Astrocyte of the cerebellum (primary cell): ENCODE results near the gene NTM.
A peak's percentile ranks its signal among the peaks of the same experiment; 100 is the strongest.

Source experiments
- DNase-seq: peaks from one replicate; pipeline ENCODE4 v3.0.0-alpha.2; 2011; ENCODE audit warnings: low read depth
- H3K4me3 ChIP-seq: 2 replicates; pipeline ENCODE4 v1.5.1; 2011; ENCODE audit warnings: mild to moderate bottlenecking, low read depth, low read length, moderate library complexity
- CTCF ChIP-seq: IDR thresholded peaks from 2 replicates; pipeline ENCODE4 v1.5.1; 2012; ENCODE audit warnings: low read length, low read depth, moderate library complexity, mild to moderate bottlenecking; ENCODE audit errors: missing control alignments
- in situ Hi-C: cut with HindIII; loops from 2 replicates; pipeline ENCODE4 v1.10.0; 2017; ENCODE audit warnings: low sequenced_read_pairs

NTM gene

GRCh38 chr11:132336781-132337535, 966.5 kb downstream of the NTM start:
- DNase-seq = no peak
- H3K4me3 ChIP-seq = no peak overlapping the region
- no peak for TF ChIP-seq CTCF
- in situ Hi-C loops = no loop called here

- DNase-seq = no peak
- in situ Hi-C loops = no loop called here
- no peak overlapping the region for H3K4me3 ChIP-seq
- TF ChIP-seq CTCF = no peak
These were observed 967.5 kb downstream of the NTM start for GRCh38 chr11:132337819-132338416.

GRCh38 chr11:132342408-132342807, 972.0 kb downstream of the NTM start:
- no peak for DNase-seq
- TF ChIP-seq CTCF = no peak
- in situ Hi-C loops = no loop called here
- H3K4me3 ChIP-seq = no peak overlapping the region

- TF ChIP-seq CTCF = no peak
- DNase-seq = peak; percentile 16
- in situ Hi-C loops = no loop called here
- H3K4me3 ChIP-seq = no peak overlapping the region
These were observed 973.2 kb downstream of the NTM start for GRCh38 chr11:132343445-132344175.

GRCh38 chr11:132346558-132347148, 976.2 kb downstream of the NTM start:
- in situ Hi-C loops = no loop called here
- TF ChIP-seq CTCF = no peak
- no peak overlapping the region for H3K4me3 ChIP-seq
- DNase-seq = no peak

GRCh38 chr11:132347156-132348090, 977.0 kb downstream of the NTM start:
- DNase-seq = no peak
- in situ Hi-C loops = no loop called here
- no peak overlapping the region for H3K4me3 ChIP-seq
- TF ChIP-seq CTCF = no peak
